HUES64 (cell line): ENCODE results near the gene JPH2.

Source experiments
- H3K27ac ChIP-seq: 2 replicates; pipeline ENCODE4 v1.7.0; 2013; ENCODE audit warnings: low read depth, low read length, inconsistent platforms
- H3K27me3 ChIP-seq: 2 replicates; pipeline ENCODE4 v1.6.1; 2013; ENCODE audit warnings: mild to moderate bottlenecking, low read length; ENCODE audit not compliant: insufficient read depth
- H3K36me3 ChIP-seq: 2 replicates; pipeline ENCODE4 v1.6.1; 2013; ENCODE audit warnings: mild to moderate bottlenecking, low read length; ENCODE audit not compliant: insufficient read depth
- H3K4me1 ChIP-seq: 2 replicates; pipeline ENCODE4 v1.6.1; 2013; ENCODE audit warnings: mild to moderate bottlenecking, low read length, moderate library complexity; ENCODE audit not compliant: insufficient read depth
- H3K4me3 ChIP-seq: 2 replicates; pipeline ENCODE4 v1.5.1; 2013; ENCODE audit warnings: mild to moderate bottlenecking, low read length, moderate library complexity
- H3K9ac ChIP-seq: 2 replicates; pipeline ENCODE4 v1.6.1; 2013; ENCODE audit warnings: mild to moderate bottlenecking, low read depth, low read length
- H3K9me3 ChIP-seq: 2 replicates; pipeline ENCODE4 v1.6.1; 2013; ENCODE audit warnings: low read depth, low read length; ENCODE audit not compliant: insufficient read depth
- WGBS: fragments of 150-250, 120-280 bp; methylation state at CpG from one replicate; pipeline ENCODE4 v1.1.7; 2013; ENCODE audit warnings: missing lambda C conversion rate; 5-methylcytosine and 5-hydroxymethylcytosine counted together

The JPH2 gene

DNA sequence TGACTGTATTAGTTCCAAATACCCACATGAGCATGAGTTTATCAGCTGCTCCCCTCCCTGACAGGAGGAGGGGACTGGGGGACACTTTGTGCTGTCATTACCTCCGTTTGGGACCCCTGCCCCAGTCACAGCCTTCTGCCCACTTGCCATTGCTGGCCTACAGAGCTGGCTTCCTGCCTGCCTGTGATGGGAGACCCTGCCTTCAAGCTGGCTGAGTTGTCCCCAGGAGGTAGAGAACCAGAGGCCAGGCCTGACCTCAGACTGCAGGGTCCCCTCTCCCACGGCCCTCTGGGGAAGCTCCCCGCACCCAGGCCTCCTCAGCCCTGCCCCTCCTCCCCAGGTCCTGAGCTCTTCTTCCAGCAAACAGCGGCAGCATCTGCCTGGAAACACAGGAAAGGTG lies 105.5 kb downstream of the JPH2 start:
- WGBS: 89% methylated on average over 4 of the region's 4 CpGs
- Histone ChIP-seq H3K27ac (no peak overlapping the region), H3K4me1 (no peaks in the 10 kb centered on the region), H3K27me3 (no peaks in the 10 kb centered on the region), H3K4me3 (no peak overlapping the region), H3K9ac (no peak overlapping the region), H3K9me3 (no peaks in the 10 kb centered on the region), H3K36me3 (no peaks in the 10 kb centered on the region)

DNA sequence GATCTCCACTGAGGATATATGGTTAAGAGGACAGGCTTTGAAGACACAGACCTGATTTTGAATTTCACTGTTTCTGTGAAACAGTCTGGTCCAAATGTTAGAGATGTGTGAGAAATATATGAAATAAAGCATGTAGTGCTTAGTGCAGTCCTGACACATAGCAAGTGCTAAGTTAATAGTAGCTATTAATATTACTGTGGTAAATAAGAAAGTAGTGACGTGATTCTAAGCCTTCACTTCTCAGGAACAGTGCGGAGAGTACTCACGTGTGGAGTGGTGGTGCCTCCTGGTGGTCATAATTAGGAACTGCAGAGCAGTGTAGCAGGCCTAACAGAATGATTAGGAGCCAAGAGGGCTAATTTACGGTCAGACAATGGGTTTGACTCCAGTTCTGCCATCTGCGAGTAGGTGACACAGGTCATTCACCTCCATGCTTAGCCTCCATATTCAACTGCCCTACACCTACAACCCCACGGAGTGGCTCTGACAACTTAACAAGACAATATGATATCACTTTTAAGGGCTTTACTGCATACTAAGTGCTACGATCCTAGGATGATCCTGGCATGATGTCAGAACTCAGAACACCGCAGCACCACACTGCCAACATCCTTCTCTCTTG lies 106.2 kb downstream of the JPH2 start:
- no peaks in the 10 kb centered on the region for H3K36me3 ChIP-seq
- WGBS: 47% methylated on average over 8 of the region's 8 CpGs
- no peak overlapping the region for H3K9ac ChIP-seq
- no peak overlapping the region for H3K27ac ChIP-seq
- no peaks in the 10 kb centered on the region for H3K27me3 ChIP-seq
- no peaks in the 10 kb centered on the region for H3K9me3 ChIP-seq
- no peaks in the 10 kb centered on the region for H3K4me1 ChIP-seq
- H3K4me3 ChIP-seq: no peak overlapping the region

DNA sequence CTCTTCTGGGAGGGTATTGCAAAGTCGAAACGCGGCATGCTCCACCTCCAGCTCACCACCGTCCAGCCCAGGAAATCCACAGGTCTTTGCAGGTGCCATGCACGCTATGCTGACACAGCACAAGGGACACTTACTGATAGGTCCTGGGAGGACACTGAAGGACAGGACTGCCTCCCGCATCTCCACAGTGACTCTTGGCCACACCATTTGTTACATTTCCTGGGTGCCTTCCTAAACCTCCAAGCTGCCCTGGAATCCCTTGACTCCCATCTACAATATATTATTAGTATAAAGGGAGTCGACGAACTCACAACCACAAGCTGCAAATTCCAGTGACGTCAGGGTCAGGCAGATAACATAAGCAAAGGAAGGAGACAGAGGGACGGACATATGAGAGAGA lies 106.9 kb downstream of the JPH2 start:
- Histone ChIP-seq H3K27me3 (no peaks in the 10 kb centered on the region), H3K36me3 (no peaks in the 10 kb centered on the region), H3K9me3 (no peaks in the 10 kb centered on the region), H3K4me3 (no peak overlapping the region), H3K9ac (no peak overlapping the region), H3K4me1 (no peaks in the 10 kb centered on the region), H3K27ac (no peak overlapping the region)
- 91% methylated on average over 10 of the region's 10 CpGs for WGBS

DNA sequence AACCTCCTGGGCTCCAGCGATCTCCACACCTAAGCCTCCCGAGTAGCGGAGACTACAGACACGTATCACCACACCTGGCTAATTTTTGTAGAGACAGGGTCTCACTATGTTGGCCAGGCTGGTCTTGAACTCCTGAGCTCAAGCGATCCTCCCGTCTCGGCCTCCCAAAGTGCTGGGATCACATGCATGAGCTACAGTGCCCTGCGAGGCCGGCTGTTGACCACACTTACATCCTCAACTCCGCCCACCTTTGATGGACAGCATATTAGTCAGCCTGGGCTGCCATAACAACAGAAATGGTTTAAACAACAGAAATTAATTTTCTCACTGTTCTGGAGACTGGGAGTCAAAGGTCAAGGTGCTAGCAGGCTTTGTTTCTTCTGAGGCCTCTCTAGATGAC lies 107.7 kb downstream of the JPH2 start:
- Histone ChIP-seq H3K27ac (no peak overlapping the region), H3K36me3 (no peaks in the 10 kb centered on the region), H3K9ac (no peak overlapping the region), H3K4me1 (no peaks in the 10 kb centered on the region), H3K9me3 (no peaks in the 10 kb centered on the region), H3K27me3 (no peaks in the 10 kb centered on the region), H3K4me3 (no peak overlapping the region)
- WGBS: 93% methylated on average over 10 of the region's 10 CpGs

DNA sequence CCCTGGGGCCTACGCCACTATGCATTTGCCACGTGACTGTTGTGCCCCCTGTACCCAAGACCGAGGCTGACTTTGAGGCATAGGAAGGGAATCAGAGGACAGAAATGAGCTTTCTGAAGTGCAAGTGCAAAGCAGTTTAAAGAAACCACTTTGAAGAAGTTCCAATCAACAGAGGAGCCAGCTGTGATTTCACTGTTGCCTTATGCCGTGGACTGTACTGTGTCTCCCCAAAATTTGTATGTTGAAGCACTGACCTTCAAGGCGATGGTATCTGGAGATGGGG lies 111.1 kb downstream of the JPH2 start:
- WGBS: 88% methylated on average over 5 of the region's 5 CpGs
- Histone ChIP-seq H3K4me3 (no peak overlapping the region), H3K36me3 (no peaks in the 10 kb centered on the region), H3K27me3 (no peaks in the 10 kb centered on the region), H3K9ac (no peak overlapping the region), H3K4me1 (no peaks in the 10 kb centered on the region), H3K9me3 (no peaks in the 10 kb centered on the region), H3K27ac (no peak overlapping the region)

DNA sequence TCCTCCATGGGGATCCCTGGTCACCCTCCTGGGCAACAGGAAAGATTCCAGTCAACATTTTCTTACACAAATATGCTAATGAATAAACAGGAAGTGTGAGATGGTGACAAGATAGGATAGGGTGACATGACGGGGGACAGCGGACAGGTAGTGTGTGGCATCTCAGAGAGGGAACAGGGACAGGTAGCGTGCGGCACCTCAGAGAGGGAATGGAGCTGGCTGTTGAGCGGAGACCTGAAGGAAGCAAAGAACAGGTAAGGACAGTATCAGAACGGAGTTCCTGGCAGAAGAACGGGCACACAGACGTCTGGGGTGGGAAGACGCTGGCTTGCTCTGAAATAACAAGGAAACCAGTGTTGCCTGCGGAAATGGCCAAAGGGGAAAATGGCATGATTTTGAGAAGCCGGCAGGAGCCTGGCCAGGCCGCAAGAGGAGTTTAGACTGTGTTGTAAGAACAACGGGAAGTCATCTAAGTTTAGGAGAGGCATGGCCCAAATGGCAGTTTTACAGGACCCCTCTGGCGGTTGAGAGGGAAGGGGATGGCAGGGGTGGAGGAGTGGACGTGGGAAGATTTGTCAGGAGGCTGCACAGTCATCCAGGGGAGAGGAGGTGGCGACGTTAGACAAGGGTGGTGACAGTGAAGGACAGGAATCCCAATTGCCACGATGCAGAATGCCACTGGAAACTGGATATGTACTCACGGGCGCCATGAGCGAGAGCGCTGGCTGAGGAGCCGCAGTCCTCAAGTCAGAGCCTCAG lies 111.6 kb downstream of the JPH2 start:
- no peak overlapping the region for H3K27ac ChIP-seq
- 94% methylated on average over 23 of the region's 23 CpGs for WGBS
- H3K4me1 ChIP-seq: no peaks in the 10 kb centered on the region
- no peaks in the 10 kb centered on the region for H3K27me3 ChIP-seq
- H3K4me3 ChIP-seq: no peak overlapping the region
- H3K9me3 ChIP-seq: no peaks in the 10 kb centered on the region
- H3K36me3 ChIP-seq: no peaks in the 10 kb centered on the region
- H3K9ac ChIP-seq: no peak overlapping the region

DNA sequence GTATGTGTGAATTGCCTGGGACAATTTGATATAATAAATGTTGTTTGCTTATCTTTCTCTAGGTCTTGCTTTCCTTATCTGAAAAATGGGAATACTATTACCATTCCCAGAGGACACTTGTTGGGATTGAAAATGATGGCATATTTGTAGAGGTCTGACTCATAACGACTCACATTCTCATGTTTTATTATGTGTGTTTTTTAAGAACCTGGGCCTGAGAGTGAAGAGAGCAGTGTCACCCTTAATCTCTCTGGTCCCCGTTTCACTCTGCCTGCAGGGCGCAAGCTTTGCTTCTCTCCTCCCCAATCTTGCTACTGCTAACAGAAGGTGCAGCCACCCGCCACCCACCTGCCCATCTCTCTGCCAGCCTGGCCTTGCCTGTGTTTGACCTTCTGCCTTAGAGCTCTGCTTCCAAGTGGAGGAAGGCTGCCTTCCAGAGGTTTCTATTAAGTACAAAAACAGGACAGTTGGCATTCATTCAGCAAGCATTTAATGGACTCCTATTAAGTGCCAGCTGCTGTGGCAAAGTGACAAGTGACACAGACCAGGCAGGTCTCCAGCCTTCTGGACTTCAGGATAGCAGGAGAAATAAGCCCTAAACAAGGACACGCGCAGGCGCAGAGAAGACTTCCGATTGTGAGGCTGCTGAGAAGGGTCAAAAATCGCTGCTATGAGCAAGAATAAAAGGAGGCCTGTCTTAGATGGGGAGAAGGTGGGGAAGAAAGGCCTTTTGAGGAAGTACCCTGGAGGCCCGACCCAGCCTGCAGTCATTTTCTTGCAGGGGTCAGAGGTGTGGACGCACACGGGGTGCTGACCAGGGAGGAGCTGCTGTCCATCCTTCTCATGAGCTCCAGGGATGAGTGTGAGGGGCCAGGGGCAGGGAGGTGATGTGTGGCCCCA lies 112.5 kb downstream of the JPH2 start:
- no peak overlapping the region for H3K9ac ChIP-seq
- H3K4me1 ChIP-seq: no peaks in the 10 kb centered on the region
- H3K27ac ChIP-seq: no peak overlapping the region
- no peaks in the 10 kb centered on the region for H3K9me3 ChIP-seq
- H3K27me3 ChIP-seq: no peaks in the 10 kb centered on the region
- no peaks in the 10 kb centered on the region for H3K36me3 ChIP-seq
- H3K4me3 ChIP-seq: no peak overlapping the region
- 91% methylated on average over 12 of the region's 12 CpGs for WGBS

DNA sequence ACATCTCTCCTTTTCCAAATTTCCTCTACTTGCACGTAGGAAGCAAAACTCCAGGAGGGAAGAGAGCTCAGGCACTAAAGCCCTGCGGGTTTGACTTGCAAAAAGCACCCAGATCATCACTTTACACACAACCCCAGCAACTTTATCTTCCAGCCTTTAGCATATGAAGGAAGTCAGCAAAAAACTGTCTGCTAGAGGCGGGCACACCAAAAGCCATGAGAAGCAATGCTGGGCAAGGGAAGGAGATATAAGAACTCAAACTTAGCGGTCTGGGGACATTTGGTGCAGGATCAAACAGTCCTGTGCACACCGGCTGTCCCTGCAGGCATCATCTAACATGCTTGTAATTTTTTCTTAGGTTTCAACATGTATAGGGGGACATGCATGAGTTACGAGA lies 113.3 kb downstream of the JPH2 start:
- no peaks in the 10 kb centered on the region for H3K4me1 ChIP-seq
- no peaks in the 10 kb centered on the region for H3K9me3 ChIP-seq
- H3K9ac ChIP-seq: no peak overlapping the region
- no peaks in the 10 kb centered on the region for H3K27me3 ChIP-seq
- WGBS: 43% methylated on average over 6 of the region's 6 CpGs
- H3K4me3 ChIP-seq: no peak overlapping the region
- no peak overlapping the region for H3K27ac ChIP-seq
- H3K36me3 ChIP-seq: no peaks in the 10 kb centered on the region

DNA sequence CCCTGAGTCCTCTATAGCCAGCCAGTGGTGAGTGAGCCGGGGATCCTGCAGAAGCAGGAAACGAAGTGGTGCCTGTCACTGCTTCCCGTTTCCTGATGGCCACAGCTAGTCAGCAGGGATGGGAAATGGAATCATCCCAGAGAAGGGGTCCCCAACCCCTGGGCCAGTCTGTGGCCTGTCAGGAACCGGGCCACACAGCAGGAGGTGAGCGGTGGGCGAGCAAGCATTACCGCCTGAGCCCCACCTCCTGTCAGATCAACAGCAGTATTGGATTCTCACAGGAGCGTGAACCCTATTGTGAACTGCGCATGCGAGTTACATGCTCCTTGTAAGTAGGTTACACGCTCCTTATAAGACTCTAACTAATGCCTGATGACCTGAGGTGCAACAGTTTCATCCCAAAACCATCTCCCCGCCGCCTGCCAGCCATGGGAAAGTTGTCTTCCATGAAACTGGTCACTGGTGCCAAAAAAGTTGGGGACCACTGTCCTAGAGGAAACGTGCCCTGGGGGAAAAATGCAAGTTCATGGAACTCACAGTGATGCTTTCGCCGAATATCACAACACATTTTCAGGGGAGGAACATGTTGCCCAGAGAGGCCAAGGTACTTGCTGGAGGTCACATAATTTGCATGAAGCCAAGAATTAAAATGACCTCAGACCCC lies 113.8 kb downstream of the JPH2 start:
- H3K27me3 ChIP-seq: no peaks in the 10 kb centered on the region
- no peak overlapping the region for H3K4me3 ChIP-seq
- 76% methylated on average over 16 of the region's 16 CpGs for WGBS
- no peak overlapping the region for H3K9ac ChIP-seq
- H3K27ac ChIP-seq: no peak overlapping the region
- H3K9me3 ChIP-seq: no peaks in the 10 kb centered on the region
- no peaks in the 10 kb centered on the region for H3K4me1 ChIP-seq
- H3K36me3 ChIP-seq: no peaks in the 10 kb centered on the region

DNA sequence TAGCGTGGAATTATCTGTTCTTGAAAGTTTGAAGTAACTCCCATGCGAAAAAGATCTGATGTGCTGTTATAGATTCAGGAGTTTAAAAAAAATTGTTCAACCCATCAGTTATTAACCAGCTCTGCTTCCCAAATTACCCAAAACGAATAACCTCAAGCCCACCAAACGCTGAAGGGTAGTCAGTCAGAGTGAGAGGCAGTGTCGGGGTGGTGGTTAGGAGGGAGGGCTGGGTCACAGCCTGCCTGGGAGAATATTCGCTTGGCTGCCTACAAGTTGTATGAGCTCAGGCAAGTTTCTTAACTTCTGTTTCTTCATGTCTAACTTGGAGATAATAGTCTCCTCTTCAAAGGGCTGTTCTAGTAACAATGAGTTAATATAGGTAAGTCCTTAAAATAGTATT lies 114.6 kb downstream of the JPH2 start:
- Histone ChIP-seq H3K4me3 (no peak overlapping the region), H3K9ac (no peak overlapping the region), H3K4me1 (no peaks in the 10 kb centered on the region), H3K9me3 (no peaks in the 10 kb centered on the region), H3K27me3 (no peaks in the 10 kb centered on the region), H3K27ac (no peak overlapping the region), H3K36me3 (no peaks in the 10 kb centered on the region)
- 65% methylated on average over 4 of the region's 6 CpGs for WGBS

DNA sequence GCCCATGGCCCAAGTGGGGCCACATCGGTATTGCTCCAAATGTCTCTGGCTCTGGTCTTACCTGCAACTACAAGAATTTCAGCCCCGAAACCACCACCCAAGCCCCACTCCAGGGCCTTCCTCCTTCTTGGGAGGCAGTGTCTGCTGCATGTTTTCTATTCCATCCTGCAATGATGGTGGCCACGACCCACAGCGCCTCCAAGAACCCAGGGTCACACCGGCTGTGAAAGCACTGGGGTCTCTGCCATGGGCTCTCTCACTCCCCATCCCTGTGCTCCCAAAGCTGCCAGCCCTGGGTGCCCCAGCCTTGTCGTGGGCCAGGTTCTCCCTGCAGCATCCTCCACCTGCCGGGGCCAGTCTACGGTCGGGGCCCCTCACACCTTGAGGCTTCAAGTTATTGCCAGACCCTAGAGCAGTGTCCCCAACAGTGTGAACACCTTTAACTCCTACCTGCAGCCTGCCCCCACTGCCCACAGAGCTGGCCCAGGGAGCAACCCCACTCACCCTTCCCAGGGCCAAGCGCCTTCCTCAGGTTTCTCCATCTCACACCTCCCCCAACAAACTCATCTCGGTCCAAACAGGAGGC lies 115.4 kb downstream of the JPH2 start:
- H3K36me3 ChIP-seq: no peaks in the 10 kb centered on the region
- H3K9me3 ChIP-seq: no peaks in the 10 kb centered on the region
- no peak overlapping the region for H3K4me3 ChIP-seq
- no peak overlapping the region for H3K27ac ChIP-seq
- 86% methylated on average over 11 of the region's 11 CpGs for WGBS
- H3K27me3 ChIP-seq: no peaks in the 10 kb centered on the region
- no peaks in the 10 kb centered on the region for H3K4me1 ChIP-seq
- H3K9ac ChIP-seq: no peak overlapping the region
